ENCODE data around the gene WDR74. TPM values are rescaled to one million over a fixed set of nuclear protein-coding genes. Genes with fewer than 3 reads are reported as not detected.

Gene WDR74
- total and polyA plus RNA-seq, 9 of the 15 experiments (the other 6 are each of a cell fraction or from before 2014, with no cell fraction given), result 32.7 to 210 (median 114) TPM

- TF ChIP-seq UBTF (IDR thresholded peaks at IDR 0.05; ENCODE audit: borderline replicate concordance in 1 of 2, low read depth in 2 of 2, low read length in 2 of 2), result peak; percentile 16 to 70; a peak in 2 of 4 replicates
- TF ChIP-seq GATAD2A (IDR thresholded peaks at IDR 0.05), result peak; percentile 15; the same call in 1 of the 2 replicates
- TF ChIP-seq HES1 (IDR thresholded peaks at IDR 0.05; ENCODE audit: low read depth), result no peak
- peak; percentile 67 for TF ChIP-seq STAT6 (CRISPR knock-in tag; IDR thresholded peaks at IDR 0.05)
- TF ChIP-seq ILF3 (IDR thresholded peaks at IDR 0.05; ENCODE audit: borderline replicate concordance), result no peak; the same call in 1 of the 2 replicates
- TF ChIP-seq WHSC1 (IDR thresholded peaks at IDR 0.05; ENCODE audit: low read length), result no peak
- no peak for TF ChIP-seq C11orf30 (IDR thresholded peaks at IDR 0.05; ENCODE audit: low read depth)
- TF ChIP-seq CHD7 (IDR thresholded peaks at IDR 0.05; ENCODE audit: low read depth, low read length), result peak; percentile 56
These were observed 41.6 kb upstream of the WDR74 start, which contains the start of gene SLC3A2 (continued) for GRCh38 chr11:62880803-62881578.

Measured in K562 (cell line).